Measurements from ENCODE around the gene PRSS3. TPM values are rescaled to one million over a fixed set of nuclear protein-coding genes. Genes with fewer than 3 reads are reported as not detected.
"Not testable (repeated sequence)": the region's sequence is repeated elsewhere in the genome, so short reads cannot be mapped to it uniquely, and the experiment has no call there.

Gene PRSS3
- 1.2 TPM for total RNA-seq

DNA sequence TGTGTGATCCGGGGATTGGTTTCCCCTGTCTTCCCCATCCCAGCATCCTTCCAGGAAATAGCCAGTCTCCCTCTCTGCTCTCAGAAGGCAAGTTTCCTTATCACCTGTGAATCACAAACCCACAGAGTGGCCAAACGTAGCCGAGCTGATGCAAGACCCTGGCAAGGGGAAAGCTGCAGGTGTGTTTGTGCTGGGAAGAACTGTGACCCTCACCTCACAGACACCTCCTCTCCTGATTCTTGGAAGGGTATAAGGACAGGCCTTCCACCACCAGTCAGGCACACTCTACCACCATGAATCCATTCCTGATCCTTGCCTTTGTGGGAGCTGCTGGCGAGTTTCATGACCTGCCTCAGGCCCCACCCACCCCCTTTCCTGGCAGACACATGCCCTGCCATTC is at the start of gene PRSS3:
TSS of gene PRSS3 (plus strand) at position 281 of the 400 bp plus-strand sequence. CDS start at position 294, 13 bp downstream.
- DNase-seq (ENCODE audit: low spot score in 2 of 2): no peak
- FAIRE-seq: no peak

DNA sequence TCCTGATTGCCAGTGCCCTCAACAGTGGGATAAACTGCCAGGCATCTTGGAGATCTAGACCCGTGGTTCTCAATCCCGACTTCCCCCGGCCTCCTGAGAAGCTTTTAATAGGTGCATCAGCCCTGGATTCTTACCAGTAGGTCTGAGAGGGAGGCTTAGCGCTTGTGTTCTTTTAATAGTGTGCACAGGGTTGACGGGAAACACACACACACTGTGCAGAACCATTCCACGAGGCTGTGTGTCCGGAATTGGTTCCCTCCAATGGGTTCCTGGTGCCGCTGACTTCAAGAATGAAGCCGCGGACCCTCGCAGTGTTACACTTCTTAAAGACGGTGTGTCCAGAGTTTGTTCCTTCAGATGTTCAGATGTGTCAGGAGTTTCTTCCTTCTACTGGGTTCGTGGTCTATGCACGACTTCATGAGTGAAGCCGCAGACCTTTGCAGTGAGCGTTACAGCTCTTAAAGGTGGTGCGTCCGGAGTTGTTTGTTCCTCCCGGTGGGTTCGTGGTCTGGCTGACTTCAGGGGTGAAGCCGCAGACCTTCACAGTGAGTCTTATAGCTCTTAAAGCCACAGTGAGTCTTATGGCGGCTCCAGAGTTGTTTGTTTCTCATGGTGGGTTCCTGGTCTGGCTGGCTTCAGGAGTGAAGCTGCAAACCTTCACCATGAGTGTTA is 46.6 kb upstream of the PRSS3 start:
- no peak for FAIRE-seq
- no peak for DNase-seq (ENCODE audit: low spot score in 2 of 2)

DNA sequence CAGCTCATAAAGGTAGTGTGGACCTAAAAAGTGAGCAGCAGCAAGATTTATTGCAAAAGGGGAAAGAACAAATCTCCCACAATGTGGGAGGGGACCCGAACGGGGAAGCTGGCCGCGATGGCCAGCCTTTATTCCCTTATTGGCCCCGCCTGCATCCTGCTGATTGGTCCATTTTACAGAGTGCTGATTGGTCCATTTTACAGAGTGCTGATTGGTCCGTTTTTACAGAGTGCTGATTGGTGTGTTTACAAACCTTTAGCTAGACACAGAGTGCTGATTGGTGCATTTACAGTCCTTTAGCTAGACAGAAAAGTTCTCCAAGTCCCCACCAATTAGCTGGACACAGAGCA is 46.1 kb upstream of the PRSS3 start:
- not testable (repeated sequence) for DNase-seq (ENCODE audit: low spot score in 2 of 2); FAIRE-seq

DNA sequence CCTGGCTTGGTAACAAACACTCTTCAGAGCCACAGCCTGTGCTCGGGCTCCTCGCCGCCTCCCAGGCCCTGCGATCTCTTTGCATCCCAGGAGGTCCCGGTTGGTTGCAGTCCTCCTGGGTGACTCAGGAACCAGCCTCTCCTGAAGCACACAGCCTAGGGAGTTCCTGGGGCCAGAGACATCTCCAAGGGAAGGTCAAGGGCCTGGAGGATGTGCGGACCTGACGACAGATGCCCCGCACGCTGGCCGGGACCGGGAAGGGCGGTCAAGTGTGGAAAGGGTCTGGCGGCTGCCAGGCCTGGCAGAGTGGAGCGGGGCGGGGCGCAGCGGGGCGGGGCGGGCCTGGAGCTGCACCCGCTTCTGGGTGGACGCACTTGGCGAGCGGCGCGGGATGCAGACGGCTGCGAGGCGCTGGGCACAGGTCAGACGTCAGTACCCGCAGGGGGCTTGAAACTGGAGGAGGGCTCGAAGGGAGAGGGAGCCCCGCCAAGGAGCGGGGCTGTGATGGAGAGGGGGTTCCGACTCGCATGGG is 45.0 kb upstream of the PRSS3 start:
- FAIRE-seq (no peak), DNase-seq (ENCODE audit: low spot score in 2 of 2) (peak in 1 of 2 donors; percentile 7)

DNA sequence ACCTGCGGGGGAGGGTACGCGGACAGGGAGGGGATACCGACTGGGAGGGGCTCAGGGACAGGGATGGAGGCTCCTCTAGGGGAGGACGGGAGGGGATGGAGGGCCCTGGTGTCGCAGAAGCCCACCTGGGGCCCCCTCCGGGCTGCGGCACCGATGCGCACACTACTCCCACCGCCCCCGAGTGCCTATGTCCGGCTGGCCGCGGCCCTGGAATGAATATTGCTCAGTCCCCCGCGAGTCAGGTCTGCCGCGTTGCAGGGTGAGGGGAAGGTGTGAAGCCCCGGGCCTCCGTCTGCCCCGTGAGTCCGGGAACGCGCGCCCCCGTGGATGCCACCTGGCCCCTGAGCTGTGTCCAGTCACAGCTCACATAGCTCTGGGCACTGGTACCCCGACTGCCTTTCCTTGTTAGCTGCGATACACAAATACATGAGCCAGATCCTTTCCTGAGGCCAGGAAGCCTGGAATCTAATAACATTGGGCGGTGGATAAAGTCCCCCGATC is 44.5 kb upstream of the PRSS3 start:
- no peak for FAIRE-seq
- DNase-seq (ENCODE audit: low spot score in 2 of 2): no peak

DNA sequence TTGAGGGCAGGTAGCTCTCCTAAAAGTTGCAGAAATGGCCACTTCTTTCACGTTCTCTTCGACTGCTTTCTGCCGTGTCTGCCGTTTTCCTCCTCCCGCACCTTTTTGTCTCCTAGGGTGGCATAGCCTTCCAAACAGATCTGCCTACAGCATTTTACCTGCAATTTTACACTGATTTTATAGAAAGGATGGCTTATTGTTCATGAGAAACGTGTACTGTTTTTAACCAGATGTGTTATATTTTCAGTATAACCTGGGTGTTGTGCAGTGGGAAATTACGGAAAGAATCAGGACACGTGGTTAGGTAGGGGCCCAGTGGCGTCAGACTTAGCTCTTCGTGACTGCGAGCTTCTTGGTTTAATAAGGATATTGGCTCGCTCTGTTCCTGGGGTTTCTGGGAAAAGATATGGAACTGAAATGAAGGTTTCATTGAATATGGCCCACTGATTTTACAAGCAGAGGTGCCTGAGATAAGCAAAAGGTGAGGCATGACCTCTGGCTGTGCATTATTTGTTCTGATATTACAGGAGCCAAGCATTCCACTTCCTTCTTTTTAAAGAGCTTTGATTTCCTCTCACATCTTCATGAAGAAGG is 43.7 kb upstream of the PRSS3 start:
- FAIRE-seq: no peak
- no peak for DNase-seq (ENCODE audit: low spot score in 2 of 2)

DNA sequence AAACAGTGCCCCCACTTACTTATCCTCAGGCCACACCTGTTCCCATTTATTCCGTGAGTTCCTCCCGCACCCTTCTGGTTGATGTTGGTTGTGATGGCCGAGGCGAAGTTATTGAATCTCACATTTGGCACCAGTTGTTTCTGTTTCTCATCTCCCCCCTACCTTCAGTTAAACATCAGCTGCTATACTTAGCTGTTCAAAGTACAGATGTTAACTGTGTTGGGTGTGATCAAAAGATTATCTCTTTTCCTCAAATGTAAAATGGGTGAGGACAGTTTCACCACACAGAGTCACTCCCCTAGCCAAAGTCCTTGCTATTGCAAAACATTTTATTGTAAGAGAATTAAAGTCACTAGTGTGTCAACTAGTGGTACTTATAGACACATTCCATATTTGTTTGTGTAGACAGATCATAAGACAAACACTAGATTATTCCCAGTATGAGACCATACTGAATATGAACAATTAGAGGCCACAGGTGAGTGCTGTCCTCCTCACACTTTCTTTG is 43.2 kb upstream of the PRSS3 start:
- DNase-seq (ENCODE audit: low spot score in 2 of 2) (no peak), FAIRE-seq (no peak)

DNA sequence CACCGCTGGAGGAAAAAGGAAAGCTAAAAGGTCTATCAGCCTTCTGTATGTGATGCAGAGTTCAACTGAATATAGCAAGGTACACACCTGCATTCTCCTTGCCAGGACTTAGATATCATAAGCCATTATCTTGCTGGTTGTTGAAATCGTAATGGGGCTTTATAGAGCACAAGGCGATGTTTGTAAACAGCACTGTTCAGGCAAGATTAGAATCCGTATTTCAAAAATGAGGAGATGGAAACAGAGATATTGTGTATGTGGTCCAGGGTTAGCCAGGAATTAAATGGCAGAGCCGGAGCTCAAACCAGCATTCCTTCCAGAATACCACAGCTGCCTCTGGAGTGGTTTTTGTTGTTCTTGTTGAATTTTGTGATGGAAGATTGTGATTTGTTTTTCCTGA is 42.6 kb upstream of the PRSS3 start:
- not testable (repeated sequence) for DNase-seq (ENCODE audit: low spot score in 2 of 2); FAIRE-seq

DNA sequence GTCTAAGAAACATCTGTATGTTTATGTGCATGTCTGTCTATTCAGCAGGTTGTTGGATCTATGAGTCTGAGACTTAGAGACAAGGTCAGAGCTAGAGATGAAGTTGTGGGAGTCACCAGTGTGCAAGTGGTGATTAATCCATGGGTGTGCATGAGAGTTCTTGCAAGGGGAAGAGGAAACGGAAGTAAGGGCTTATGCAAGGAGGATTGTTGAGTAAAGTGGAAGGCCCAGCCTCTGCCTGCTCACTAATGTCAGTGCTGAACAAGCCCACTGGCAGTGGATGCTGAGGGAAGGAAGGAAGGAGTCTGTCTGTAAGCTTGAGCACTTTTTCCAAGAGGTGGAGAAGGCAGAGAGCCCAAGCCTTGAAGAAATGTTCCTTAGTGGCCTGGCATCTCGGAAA is 35.7 kb upstream of the PRSS3 start:
- FAIRE-seq: not testable (repeated sequence)

DNA sequence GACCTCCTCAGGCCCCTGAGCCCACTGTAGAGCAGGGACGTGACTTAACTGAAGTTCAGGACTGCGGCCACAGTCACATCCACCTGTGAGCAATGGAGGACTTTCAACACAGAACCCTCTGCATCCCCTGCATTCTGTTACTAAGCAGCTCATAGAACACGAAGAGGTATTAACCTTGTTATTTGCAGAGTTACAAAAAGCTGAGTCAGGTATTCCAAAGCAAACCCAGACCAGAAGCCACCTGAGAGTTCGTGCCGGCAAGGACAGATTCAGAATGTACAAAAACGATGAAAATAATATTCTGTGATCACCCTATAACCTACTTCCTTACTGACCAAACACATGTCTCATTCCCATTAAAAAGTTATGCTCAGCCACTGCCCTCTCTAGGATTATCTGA is 33.0 kb upstream of the PRSS3 start:
- FAIRE-seq (no peak), DNase-seq (ENCODE audit: low spot score in 2 of 2) (no peak)

More for the DNA sequence above, 35.7 kb upstream of the PRSS3 start:
- DNase-seq (ENCODE audit: low spot score in 2 of 2): not testable (repeated sequence)

DNA sequence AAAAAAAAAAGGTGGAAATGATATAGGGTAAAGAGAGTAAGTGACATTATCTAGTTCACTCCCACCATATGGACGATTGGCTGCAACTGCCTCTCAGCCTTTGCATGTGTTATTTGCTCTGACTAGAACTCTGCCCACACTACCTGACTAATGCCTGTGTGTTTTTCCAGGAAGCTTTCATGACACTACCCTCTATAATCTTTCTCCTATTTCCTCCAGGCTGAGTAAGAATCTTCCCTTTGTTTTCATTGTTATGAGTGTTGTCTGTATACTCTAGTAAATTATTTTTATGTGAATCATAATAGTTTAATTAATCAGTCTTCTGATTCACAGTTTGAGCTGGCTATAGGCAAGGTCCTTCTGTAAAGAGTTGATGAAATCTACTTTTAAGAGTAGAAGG is 31.7 kb upstream of the PRSS3 start:
- DNase-seq (ENCODE audit: low spot score in 2 of 2); FAIRE-seq: not testable (repeated sequence)

DNA sequence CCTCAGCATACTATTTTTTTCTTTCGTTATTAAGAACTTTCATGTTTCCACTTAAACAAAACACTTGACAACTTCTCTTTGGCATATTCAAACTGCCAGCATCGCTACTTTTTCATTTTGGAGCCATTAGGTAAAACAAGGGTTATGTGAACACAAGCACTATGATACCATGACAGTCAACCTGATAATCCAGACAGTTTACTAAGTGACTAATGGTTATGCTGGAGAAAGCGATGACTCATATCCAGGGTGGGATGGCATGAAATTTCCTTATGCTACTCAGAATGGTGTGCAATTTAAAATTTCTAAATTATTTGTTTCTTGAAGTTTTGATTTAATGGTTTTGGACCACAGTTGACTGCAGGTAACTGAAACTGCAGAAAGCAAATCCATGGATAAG is 29.9 kb upstream of the PRSS3 start:
- FAIRE-seq (no peak), DNase-seq (ENCODE audit: low spot score in 2 of 2) (no peak)

DNA sequence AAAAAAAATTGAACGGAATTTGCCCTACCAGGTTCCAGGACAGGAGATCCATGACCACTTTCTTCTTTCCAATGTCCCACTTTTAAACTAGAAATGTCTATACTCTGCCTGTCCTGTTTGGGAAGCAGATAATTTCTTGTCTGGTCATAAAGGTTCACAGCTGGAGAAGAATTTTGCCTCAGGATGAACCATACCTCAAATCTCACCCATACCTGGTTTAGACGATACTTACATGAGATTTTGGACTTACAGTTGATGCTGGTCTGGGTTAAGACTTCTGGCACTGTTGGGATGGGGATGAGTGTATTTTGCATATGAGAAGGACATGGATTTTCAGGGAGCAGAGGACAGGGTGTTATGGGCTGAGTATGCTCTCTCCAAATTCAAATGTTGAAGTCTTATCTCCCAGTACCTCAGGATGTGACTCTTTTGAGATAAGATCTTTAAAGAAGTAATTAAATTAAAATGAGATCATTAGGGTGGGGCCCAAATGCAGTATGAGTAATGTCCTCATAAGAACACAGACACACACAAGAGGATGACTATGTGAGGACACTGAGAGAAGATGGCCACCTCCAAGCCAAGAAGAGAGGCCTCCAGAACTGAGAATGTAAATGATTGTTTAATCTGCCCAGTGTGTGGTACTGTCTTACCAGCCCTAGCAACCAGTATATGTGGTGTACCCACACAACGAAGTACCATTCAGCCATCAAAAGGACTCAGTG is 25.0 kb upstream of the PRSS3 start:
- DNase-seq (ENCODE audit: low spot score in 2 of 2); FAIRE-seq: not testable (repeated sequence)

DNA sequence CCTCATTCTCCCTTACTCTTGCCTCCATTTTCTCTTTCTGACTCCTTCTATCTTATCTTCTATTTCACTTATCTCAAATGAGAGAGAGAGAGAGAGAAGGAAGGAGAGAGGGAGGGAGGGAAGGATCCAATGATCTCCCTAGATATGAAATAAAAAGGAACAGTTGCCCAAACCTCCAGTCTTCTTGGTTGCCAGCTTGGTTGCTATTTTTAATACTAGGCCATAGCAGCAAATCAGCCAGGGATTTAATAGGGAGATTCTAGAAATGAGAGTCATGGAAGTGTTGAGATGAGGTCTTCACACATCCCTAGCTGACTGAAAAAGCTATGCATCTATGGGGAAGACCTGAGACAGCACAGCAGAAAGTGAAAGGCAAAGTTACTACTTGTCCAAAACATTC is 22.2 kb upstream of the PRSS3 start:
- FAIRE-seq; DNase-seq (ENCODE audit: low spot score in 2 of 2): not testable (repeated sequence)

DNA sequence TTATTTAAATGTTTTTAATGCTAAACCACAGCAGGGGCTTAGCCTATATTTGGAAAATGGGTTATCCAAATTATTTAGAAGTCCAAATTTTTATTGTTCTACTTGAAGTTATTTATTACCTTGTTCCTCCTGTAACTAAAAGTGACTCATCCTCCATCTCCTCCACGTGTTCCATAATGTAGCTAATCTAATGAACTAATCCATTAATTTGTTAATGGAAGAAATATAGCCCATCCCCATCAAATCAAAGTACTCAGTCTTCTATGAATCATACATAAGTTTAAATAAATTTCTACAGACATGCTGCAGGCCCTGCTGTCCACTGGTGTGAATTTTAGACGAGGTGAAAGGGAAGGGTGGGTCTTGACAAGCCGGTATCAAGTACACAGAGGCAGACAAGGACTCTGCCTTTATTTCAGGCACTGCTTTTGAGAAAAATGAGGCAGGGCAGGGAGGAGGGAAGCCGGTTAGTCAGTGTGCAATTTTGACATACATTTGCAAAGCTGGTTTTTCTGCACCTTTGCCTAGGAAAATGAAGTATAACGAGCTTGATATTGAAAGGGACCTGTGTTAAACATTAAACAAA is 21.2 kb upstream of the PRSS3 start:
- not testable (repeated sequence) for FAIRE-seq; DNase-seq (ENCODE audit: low spot score in 2 of 2)

DNA sequence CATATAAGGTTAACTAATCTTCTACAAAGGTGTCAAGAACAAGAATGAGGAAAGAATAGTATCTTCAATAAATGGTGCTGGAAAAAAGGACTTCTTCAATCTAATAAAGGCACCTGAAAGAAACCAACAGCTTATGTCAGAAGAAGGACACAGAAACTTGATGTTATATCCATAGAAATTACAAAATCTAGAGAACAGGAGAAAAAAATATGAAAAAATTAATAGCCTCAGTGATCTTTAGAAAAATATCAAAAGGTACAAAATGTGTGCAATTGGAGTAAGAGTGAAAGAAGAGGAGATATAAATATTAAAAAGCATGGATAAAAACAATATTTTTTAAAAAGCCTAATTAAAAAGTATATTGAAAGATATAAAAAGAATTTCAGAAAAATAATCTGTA is 18.8 kb upstream of the PRSS3 start:
- no peak for FAIRE-seq
- DNase-seq (ENCODE audit: low spot score in 2 of 2): no peak

DNA sequence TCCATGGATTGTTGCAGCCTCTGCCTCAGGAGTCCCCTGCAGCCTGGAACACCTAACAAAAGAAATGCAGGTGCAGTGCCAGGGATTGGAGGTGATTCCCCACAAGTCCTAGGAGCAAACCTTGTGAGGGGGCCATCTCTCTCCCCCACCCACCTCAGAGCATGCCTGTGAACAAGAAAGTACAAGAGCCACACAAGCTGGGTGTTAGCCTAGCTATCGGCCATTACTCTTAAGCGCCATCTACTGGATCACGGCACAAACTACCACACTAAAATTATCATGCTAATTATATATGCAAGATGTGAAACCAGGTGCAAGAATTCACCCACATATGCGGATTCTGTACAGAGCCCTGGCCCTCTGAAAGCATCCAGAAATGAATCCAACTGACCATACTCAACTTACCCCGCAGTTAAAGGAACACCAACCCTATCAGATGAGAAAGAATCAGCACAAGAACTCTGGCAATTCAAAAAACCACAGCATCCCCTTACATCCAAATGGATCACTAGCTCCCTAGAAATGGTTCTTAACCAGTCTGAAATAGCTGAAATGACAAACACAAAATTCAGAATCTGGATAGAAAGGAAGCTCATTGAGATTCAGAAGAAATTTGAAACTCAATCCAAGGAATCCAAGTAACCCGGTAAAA is 16.5 kb upstream of the PRSS3 start:
- peak; percentile 10 to 38 for DNase-seq (ENCODE audit: low spot score in 2 of 2)
- no peak for FAIRE-seq

DNA sequence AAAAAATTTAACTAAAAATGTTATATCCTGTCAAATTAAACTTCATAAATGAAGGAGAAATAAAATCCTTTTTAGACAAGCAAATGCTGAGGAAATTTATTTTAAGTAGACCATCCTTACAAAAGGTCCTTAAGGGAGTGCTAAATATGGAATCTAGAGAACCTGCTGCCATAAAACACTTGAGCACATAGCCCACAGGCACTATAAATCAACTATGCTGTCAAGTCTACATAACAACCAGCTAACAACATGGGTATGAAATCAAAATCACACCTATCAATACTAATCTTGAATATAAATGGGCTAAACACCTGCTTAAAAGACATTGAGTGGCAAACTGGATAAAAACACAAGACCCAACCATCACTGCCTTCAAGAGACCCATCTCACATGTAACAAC is 15.1 kb upstream of the PRSS3 start:
- no peak for DNase-seq (ENCODE audit: low spot score in 2 of 2)
- no peak for FAIRE-seq

DNA sequence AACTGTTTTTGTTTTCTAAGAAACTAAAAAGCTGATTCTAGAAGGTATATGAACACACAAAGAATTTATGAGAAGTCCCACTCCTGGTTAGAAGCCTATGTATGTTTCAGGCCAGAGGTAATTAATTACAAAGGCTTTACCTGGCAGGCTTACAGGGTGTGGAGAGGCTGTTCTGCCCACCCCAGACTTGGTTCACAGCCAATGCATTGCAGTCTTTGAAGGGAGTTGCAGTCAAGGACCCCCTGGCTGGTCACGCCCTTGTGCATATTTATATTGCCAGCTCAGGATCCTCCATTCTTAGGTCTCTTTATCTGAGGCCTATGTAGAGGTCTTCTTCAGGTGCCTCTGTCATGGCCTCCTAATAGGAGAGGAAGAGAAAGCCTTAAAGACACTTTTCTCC is 13.6 kb upstream of the PRSS3 start:
- DNase-seq (ENCODE audit: low spot score in 2 of 2) (no peak), FAIRE-seq (no peak)

Measured in frontal cortex (tissue), 4 donors.